ENCODE results near the gene LZTFL1.

The LZTFL1 gene

GRCh38 chr3:45807681-45808540, 34.0 kb downstream of the LZTFL1 start:
- DNase-seq = no peak

GRCh38 chr3:45807133-45807532, 34.8 kb downstream of the LZTFL1 start:
- no peak for DNase-seq

GRCh38 chr3:45806072-45806471, 35.8 kb downstream of the LZTFL1 start:
- DNase-seq = no peak

GRCh38 chr3:45803252-45803935, 38.5 kb downstream of the LZTFL1 start:
- no peak for DNase-seq

- no peak for DNase-seq
Observed at GRCh38 chr3:45802146-45802545, 39.8 kb downstream of the LZTFL1 start.

GRCh38 chr3:45800611-45801010, 41.3 kb downstream of the LZTFL1 start:
- DNase-seq = no peak

GRCh38 chr3:45799586-45799985, 42.3 kb downstream of the LZTFL1 start:
- no peak for DNase-seq

- no peak for DNase-seq
Observed at GRCh38 chr3:45798034-45798433, 43.9 kb downstream of the LZTFL1 start.

- DNase-seq = no peak
Observed at GRCh38 chr3:45796902-45797637, 44.8 kb downstream of the LZTFL1 start.

- DNase-seq = no peak
Observed at GRCh38 chr3:45795882-45796765, 45.8 kb downstream of the LZTFL1 start, which contains the start of gene SLC6A20. TSS of gene SLC6A20 (minus strand) at chr3:45796536. CDS start at chr3:45796419, 117 bp downstream.

GRCh38 chr3:45795509-45795881, 46.4 kb downstream of the LZTFL1 start:
- no peak for DNase-seq

- no peak for DNase-seq
Observed at GRCh38 chr3:45794660-45795059, 47.3 kb downstream of the LZTFL1 start.

- DNase-seq = no peak
Observed at GRCh38 chr3:45794177-45794560, 47.8 kb downstream of the LZTFL1 start.

GRCh38 chr3:45793482-45794176, 48.3 kb downstream of the LZTFL1 start:
- no peak for DNase-seq

GRCh38 chr3:45792516-45793172, 49.3 kb downstream of the LZTFL1 start:
- no peak for DNase-seq

GRCh38 chr3:45792036-45792435, 49.9 kb downstream of the LZTFL1 start:
- no peak for DNase-seq

- DNase-seq = no peak
Observed at GRCh38 chr3:45790596-45790995, 51.3 kb downstream of the LZTFL1 start.

GRCh38 chr3:45789235-45789812, 52.6 kb downstream of the LZTFL1 start:
- no peak for DNase-seq

GRCh38 chr3:45787551-45787950, 54.4 kb downstream of the LZTFL1 start:
- no peak for DNase-seq

- no peak for DNase-seq
Observed at GRCh38 chr3:45786801-45787495, 55.0 kb downstream of the LZTFL1 start.

Measured in fibroblast of skin of right quadriceps (primary cell).